PC-3 (cell line): Measurements from ENCODE around the gene PTRHD1.

ENCODE experiments used
- EZH2 ChIP-seq: fragments of 300-600 bp; sonication (generic); IDR thresholded peaks from one replicate; pipeline ENCODE4 v1.6.1; 2017; ENCODE audit warnings: antibody characterized with exemption, mild to moderate bottlenecking, low read length; ENCODE audit not compliant: unreplicated experiment
- TF ChIP-seq, protein P1 (sequence below): fragments of 300-600 bp; sonication (generic); conservative IDR thresholded peaks from 2 replicates; pipeline ENCODE4 v1.5.1; 2017; ENCODE audit warnings: antibody characterized with exemption, low read depth, mild to moderate bottlenecking, low read length

DNA sequence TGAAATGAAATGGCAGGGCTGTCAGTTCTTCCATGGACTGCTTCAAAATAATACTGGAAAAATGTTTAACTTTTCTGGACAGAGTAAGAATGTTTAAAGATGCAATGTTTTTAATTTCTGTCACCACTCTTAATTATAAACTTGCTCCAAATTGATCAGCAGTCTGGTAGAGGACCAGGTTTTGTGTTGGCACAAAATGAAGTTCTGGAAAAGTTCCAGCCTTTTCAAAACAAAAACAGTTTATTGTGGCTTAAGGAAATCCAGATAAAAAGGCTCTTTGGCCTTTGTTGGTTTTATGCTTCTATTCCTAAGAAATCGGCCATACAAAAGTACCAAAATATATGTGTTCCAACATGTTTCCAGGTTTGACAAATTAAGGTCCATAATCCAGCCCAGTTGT lies 48.8 kb downstream of the PTRHD1 start:
- TF ChIP-seq, protein P1, sequence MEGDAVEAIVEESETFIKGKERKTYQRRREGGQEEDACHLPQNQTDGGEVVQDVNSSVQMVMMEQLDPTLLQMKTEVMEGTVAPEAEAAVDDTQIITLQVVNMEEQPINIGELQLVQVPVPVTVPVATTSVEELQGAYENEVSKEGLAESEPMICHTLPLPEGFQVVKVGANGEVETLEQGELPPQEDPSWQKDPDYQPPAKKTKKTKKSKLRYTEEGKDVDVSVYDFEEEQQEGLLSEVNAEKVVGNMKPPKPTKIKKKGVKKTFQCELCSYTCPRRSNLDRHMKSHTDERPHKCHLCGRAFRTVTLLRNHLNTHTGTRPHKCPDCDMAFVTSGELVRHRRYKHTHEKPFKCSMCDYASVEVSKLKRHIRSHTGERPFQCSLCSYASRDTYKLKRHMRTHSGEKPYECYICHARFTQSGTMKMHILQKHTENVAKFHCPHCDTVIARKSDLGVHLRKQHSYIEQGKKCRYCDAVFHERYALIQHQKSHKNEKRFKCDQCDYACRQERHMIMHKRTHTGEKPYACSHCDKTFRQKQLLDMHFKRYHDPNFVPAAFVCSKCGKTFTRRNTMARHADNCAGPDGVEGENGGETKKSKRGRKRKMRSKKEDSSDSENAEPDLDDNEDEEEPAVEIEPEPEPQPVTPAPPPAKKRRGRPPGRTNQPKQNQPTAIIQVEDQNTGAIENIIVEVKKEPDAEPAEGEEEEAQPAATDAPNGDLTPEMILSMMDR: no peak
- no peak for TF ChIP-seq EZH2
